NCI-H460 (cell line): Measurements from ENCODE around the gene AP1S3. TPM values are rescaled to one million over a fixed set of nuclear protein-coding genes. Genes with fewer than 3 reads are reported as not detected.

Experiments used
- DNase-seq: peaks from one replicate; pipeline ENCODE4 v3.0.0-alpha.2; 2016; ENCODE audit warnings: low read depth; ENCODE audit errors: extremely low read depth
- total RNA-seq: library from RNA; depleted of rRNA; stranded (reverse); fragments of >200 nt; shearing (Covaris generic); gene quantifications from 2 replicates; pipeline ENCODE4 v1.2.3, GENCODE V29; 2014; rRNA removed

The AP1S3 gene
- total RNA-seq, 1 experiment from 2014 or later = 13.2 TPM

- DNase-seq = peak; percentile 76
Observed at GRCh38 chr2:223727562-223727961, 109.8 kb downstream of the AP1S3 start.

- peak; percentile 49 for DNase-seq
Observed at GRCh38 chr2:223725986-223726970, 111.1 kb downstream of the AP1S3 start.

GRCh38 chr2:223725494-223725893, 111.9 kb downstream of the AP1S3 start:
- DNase-seq = peak; percentile 97

- DNase-seq = peak; percentile 47
Observed at GRCh38 chr2:223724861-223725260, 112.5 kb downstream of the AP1S3 start.

- peak; percentile 99 for DNase-seq
Observed at GRCh38 chr2:223723954-223724411, 113.4 kb downstream of the AP1S3 start.

- DNase-seq = no peak
Observed at GRCh38 chr2:223722226-223722625, 115.2 kb downstream of the AP1S3 start.

- no peak for DNase-seq
Observed at GRCh38 chr2:223721746-223722145, 115.6 kb downstream of the AP1S3 start.

GRCh38 chr2:223720367-223720766, 117.0 kb downstream of the AP1S3 start:
- DNase-seq = no peak

- DNase-seq = no peak
Observed at GRCh38 chr2:223712642-223713041, 124.7 kb downstream of the AP1S3 start.

- no peak for DNase-seq
Observed at GRCh38 chr2:223711596-223712326, 125.6 kb downstream of the AP1S3 start.

Other genes with a start within 250 kb of the AP1S3 start
- gene SCG2, start 235.2 kb downstream of the AP1S3 start, total RNA-seq = 11.2 and 13.0 TPM in 2 replicates
- 30.7 and 31.0 TPM in 2 replicates for gene WDFY1, start 107.8 kb upstream of the AP1S3 start, total RNA-seq
- 55.7 and 62.1 TPM in 2 replicates for gene MRPL44, start 119.9 kb upstream of the AP1S3 start, total RNA-seq
- 318 and 345 TPM in 2 replicates for gene SERPINE2, start 201.7 kb upstream of the AP1S3 start, total RNA-seq